ENCODE data around the gene KIF23. TPM values are rescaled to one million over a fixed set of nuclear protein-coding genes. Genes with fewer than 3 reads are reported as not detected.

Gene KIF23
- total RNA-seq, 1 donor from 2014 or later = 193 TPM

- Histone ChIP-seq H3K4me1 (no peaks in the 10 kb centered on the region), H3K27ac (no peak overlapping the region), H3K9me3 (ENCODE audit: low read depth) (no peaks in the 10 kb centered on the region), H3K36me3 (no peaks in the 10 kb centered on the region), H3K27me3 (no peaks in the 10 kb centered on the region), H3F3A (ENCODE audit: low read depth) (no peaks in the 10 kb centered on the region), H3K4me3 (no peak overlapping the region), H4K20me1 (ENCODE audit: low read depth) (no peaks in the 10 kb centered on the region), H2AFZ (replicated peaks) (no peak overlapping the region), H3K4me2 (no peak overlapping the region), H3K9ac (no peak overlapping the region), H3K79me2 (ENCODE audit: low read depth) (no peaks in the 10 kb centered on the region)
- TF ChIP-seq CTCF (IDR thresholded peaks at IDR 0.05) = no peak
- TF ChIP-seq EZH2 (IDR thresholded peaks at IDR 0.05) = no peak
- TF ChIP-seq EZH2phosphoT487 (IDR thresholded peaks at IDR 0.05) = no peak
- no peak overlapping the region for H3K4me3 Mint-ChIP-seq
- no peak overlapping the region for H3K27ac Mint-ChIP-seq
- peaks cover 11% of the 10 kb centered on the region for H3K4me1 Mint-ChIP-seq
- DNase-seq (ENCODE audit: low spot score) = no peak
- peaks cover 6% of the 10 kb centered on the region for H3K27me3 Mint-ChIP-seq (ENCODE audit: insufficient read depth, low read depth)
- H3K36me3 Mint-ChIP-seq = no peaks in the 10 kb centered on the region
- H3K9me3 Mint-ChIP-seq = no peaks in the 10 kb centered on the region
Observed at GRCh38 chr15:69472046-69472445, 57.9 kb downstream of the KIF23 start.

GRCh38 chr15:69472562-69472961 is 58.4 kb downstream of the KIF23 start:
- Mint-ChIP-seq H3K9me3 (no peaks in the 10 kb centered on the region), H3K4me3 (no peak overlapping the region), H3K4me1 (peaks cover 11% of the 10 kb centered on the region), H3K27me3 (ENCODE audit: insufficient read depth, low read depth) (peaks cover 6% of the 10 kb centered on the region), H3K27ac (no peak overlapping the region), H3K36me3 (no peaks in the 10 kb centered on the region)
- no peak for DNase-seq (ENCODE audit: low spot score)
- no peaks in the 10 kb centered on the region for H3K79me2 ChIP-seq (ENCODE audit: low read depth)
- H2AFZ ChIP-seq (replicated peaks) = no peak overlapping the region
- H4K20me1 ChIP-seq (ENCODE audit: low read depth) = no peaks in the 10 kb centered on the region
- H3K9me3 ChIP-seq (ENCODE audit: low read depth) = no peaks in the 10 kb centered on the region
- no peaks in the 10 kb centered on the region for H3K36me3 ChIP-seq
- no peak overlapping the region for H3K27ac ChIP-seq
- no peak overlapping the region for H3K9ac ChIP-seq
- no peaks in the 10 kb centered on the region for H3K27me3 ChIP-seq
- H3K4me2 ChIP-seq = no peak overlapping the region
- TF ChIP-seq EZH2phosphoT487 (IDR thresholded peaks at IDR 0.05) = no peak
- no peak for TF ChIP-seq CTCF (IDR thresholded peaks at IDR 0.05)
- no peak for TF ChIP-seq EZH2 (IDR thresholded peaks at IDR 0.05)
- H3K4me3 ChIP-seq = no peak overlapping the region
- H3K4me1 ChIP-seq = no peaks in the 10 kb centered on the region
- no peaks in the 10 kb centered on the region for H3F3A ChIP-seq (ENCODE audit: low read depth)

GRCh38 chr15:69474291-69474690 is 60.1 kb downstream of the KIF23 start:
- Mint-ChIP-seq H3K9me3 (no peaks in the 10 kb centered on the region), H3K4me1 (peaks cover 8% of the 10 kb centered on the region), H3K36me3 (no peaks in the 10 kb centered on the region), H3K27me3 (ENCODE audit: insufficient read depth, low read depth) (peaks cover 9% of the 10 kb centered on the region), H3K4me3 (no peak overlapping the region), H3K27ac (no peak overlapping the region)
- no peak overlapping the region for H3K4me3 ChIP-seq
- no peaks in the 10 kb centered on the region for H3K27me3 ChIP-seq
- H3K36me3 ChIP-seq = no peaks in the 10 kb centered on the region
- H3K27ac ChIP-seq = no peak overlapping the region
- no peaks in the 10 kb centered on the region for H3K9me3 ChIP-seq (ENCODE audit: low read depth)
- TF ChIP-seq EZH2 (IDR thresholded peaks at IDR 0.05) (no peak), CTCF (IDR thresholded peaks at IDR 0.05) (no peak), EZH2phosphoT487 (IDR thresholded peaks at IDR 0.05) (no peak)
- H3K9ac ChIP-seq = no peak overlapping the region
- H2AFZ ChIP-seq (replicated peaks) = no peak overlapping the region
- no peaks in the 10 kb centered on the region for H3K79me2 ChIP-seq (ENCODE audit: low read depth)
- no peaks in the 10 kb centered on the region for H3F3A ChIP-seq (ENCODE audit: low read depth)
- no peak overlapping the region for H3K4me2 ChIP-seq
- H3K4me1 ChIP-seq = no peaks in the 10 kb centered on the region
- no peaks in the 10 kb centered on the region for H4K20me1 ChIP-seq (ENCODE audit: low read depth)
- no peak for DNase-seq (ENCODE audit: low spot score)
